ENCODE data around the gene TJP1.
A peak's percentile ranks its signal among the peaks of the same experiment; 100 is the strongest.

Gene TJP1

GRCh38 chr15:29674661-29675533 lies 147.4 kb downstream of the TJP1 start:
- ChIA-PET POLR2A (no interaction called here), CTCF (no interaction called here)
- peak overlapping the region; percentile 44 for H3K4me3 ChIP-seq (ENCODE audit: low read depth, low read length)

GRCh38 chr15:29672923-29673809 lies 149.1 kb downstream of the TJP1 start:
- TF ChIP-seq ZNF624 (tag by site-specific recombination; IDR thresholded peaks at IDR 0.05) (no peak), WT1 (tag by site-specific recombination; IDR thresholded peaks at IDR 0.05) (peak; percentile 59)
- Histone ChIP-seq H3K4me3 (ENCODE audit: low read depth, low read length) (no peak overlapping the region), H3K9me3 (ENCODE audit: control insufficient read depth, insufficient read depth, low read depth, low read length) (no peaks in the 10 kb centered on the region), H3K36me3 (ENCODE audit: control insufficient read depth in 2 of 2, insufficient read depth in 1 of 2, low read length in 2 of 2) (no peaks in the 10 kb centered on the region), H3K4me1 (ENCODE audit: control insufficient read depth, insufficient read depth, low read length) (no peaks in the 10 kb centered on the region), H3K27ac (ENCODE audit: extremely low read depth, low read depth, low read length) (no peak overlapping the region)
- CTCF ChIA-PET, result interaction anchor here (0.6 to 1.8 kb wide), 4 partner anchors 139 to 402 kb away, joined by 3 to 5 read pairs (median 4); no protein-coding TSS in a partner anchor
- POLR2A ChIA-PET, result no interaction called here

More at GRCh38 chr15:29674661-29675533, 147.4 kb downstream of the TJP1 start:
- no peak for TF ChIP-seq ZNF626 (tag by site-specific recombination; IDR thresholded peaks at IDR 0.05)
- no peak for TF ChIP-seq ZNF239 (tag by site-specific recombination; IDR thresholded peaks at IDR 0.05)
- TF ChIP-seq GLIS2 (tag by site-specific recombination; IDR thresholded peaks at IDR 0.05), result peak; percentile 62
- TF ChIP-seq ZBTB26 (tag by site-specific recombination; optimal IDR thresholded peaks at IDR 0.05), result peak; percentile 26
- no peak for TF ChIP-seq ZBTB17 (tag by site-specific recombination; IDR thresholded peaks at IDR 0.05)
- TF ChIP-seq ZNF449 (tag by site-specific recombination; IDR thresholded peaks at IDR 0.05), result peak; percentile 57
- TF ChIP-seq ZNF140 (tag by site-specific recombination; IDR thresholded peaks at IDR 0.05), result no peak
- peak; percentile 60 for TF ChIP-seq SCRT2 (tag by site-specific recombination; IDR thresholded peaks at IDR 0.05)
- TF ChIP-seq ZNF398 (tag by site-specific recombination; IDR thresholded peaks at IDR 0.05), result peak; percentile 71; the same call in 1 of the 2 replicates
- no peak for TF ChIP-seq ZNF785 (tag by site-specific recombination; IDR thresholded peaks at IDR 0.05)
- TF ChIP-seq SP2 (tag by site-specific recombination; IDR thresholded peaks at IDR 0.05), result peak; percentile 79
- peak; percentile 81 for TF ChIP-seq ZIC2 (tag by site-specific recombination; IDR thresholded peaks at IDR 0.05)
- TF ChIP-seq SP3 (tag by site-specific recombination; IDR thresholded peaks at IDR 0.05), result 0 out of 2 replicates have a peak, but pooled peaks have one; percentile 30
- TF ChIP-seq KLF9 (tag by site-specific recombination; IDR thresholded peaks at IDR 0.05; ENCODE audit: low read depth), result peak; percentile 37; the same call in 1 of the 2 replicates
- no peak for TF ChIP-seq ZNF324 (tag by site-specific recombination; IDR thresholded peaks at IDR 0.05)
- TF ChIP-seq ZNF792 (tag by site-specific recombination; IDR thresholded peaks at IDR 0.05), result no peak
- TF ChIP-seq ZNF335 (tag by site-specific recombination; conservative IDR thresholded peaks at IDR 0.05), result 0 out of 2 replicates have a peak, but pooled peaks have one; percentile 6
- TF ChIP-seq ZFHX2 (tag by site-specific recombination; conservative IDR thresholded peaks at IDR 0.05), result peak; percentile 36; the same call in 1 of the 2 replicates
- no peak for TF ChIP-seq ZNF133 (tag by site-specific recombination; IDR thresholded peaks at IDR 0.05)
- TF ChIP-seq GLIS1 (tag by site-specific recombination; IDR thresholded peaks at IDR 0.05), result peak; percentile 83
- TF ChIP-seq WT1 (tag by site-specific recombination; IDR thresholded peaks at IDR 0.05), result no peak
- 0 out of 2 replicates have a peak, but pooled peaks have one; percentile 16 for TF ChIP-seq ZNF600 (tag by site-specific recombination; IDR thresholded peaks at IDR 0.05)
- TF ChIP-seq ZNF366 (tag by site-specific recombination; conservative IDR thresholded peaks at IDR 0.05), result no peak
- TF ChIP-seq KLF1 (tag by site-specific recombination; IDR thresholded peaks at IDR 0.05), result peak; percentile 66; the same call in 1 of the 2 replicates
- TF ChIP-seq ZBTB20 (tag by site-specific recombination; IDR thresholded peaks at IDR 0.05), result peak; percentile 33; the same call in 1 of the 2 replicates
- Histone ChIP-seq H3K9me3 (ENCODE audit: control insufficient read depth, insufficient read depth, low read depth, low read length) (no peaks in the 10 kb centered on the region), H3K27ac (ENCODE audit: extremely low read depth, low read depth, low read length) (peak overlapping the region; percentile 53; the same call in 1 of the 2 replicates), H3K4me1 (ENCODE audit: control insufficient read depth, insufficient read depth, low read length) (no peaks in the 10 kb centered on the region), H3K36me3 (ENCODE audit: control insufficient read depth in 2 of 2, insufficient read depth in 1 of 2, low read length in 2 of 2) (no peaks in the 10 kb centered on the region)
